Chondrocyte (in vitro differentiated cells): ENCODE measurements around the gene NELFB. TPM values are rescaled to one million over a fixed set of nuclear protein-coding genes. Genes with fewer than 3 reads are reported as not detected.
A peak's percentile ranks its signal among the peaks of the same experiment; 100 is the strongest.

Experiments
- DNase-seq: peaks from one replicate; pipeline ENCODE4 v3.0.0; 2021; ENCODE audit warnings: mixed read lengths, low spot score
- H3K27ac Mint-ChIP-seq: one replicate; pipeline ENCODE4 v1.8.0; 2021; ENCODE audit warnings: mild to moderate bottlenecking, moderate library complexity, mixed read lengths; ENCODE audit not compliant: unreplicated experiment
- H3K27me3 Mint-ChIP-seq: 2 replicates; pipeline ENCODE4 v1.8.0; 2021; ENCODE audit warnings: low read depth, mixed read lengths
- H3K36me3 Mint-ChIP-seq: 2 replicates; pipeline ENCODE4 v1.8.0; 2021; ENCODE audit warnings: low read depth, mixed read lengths
- H3K4me1 Mint-ChIP-seq: 2 replicates; pipeline ENCODE4 v1.8.0; 2021; ENCODE audit warnings: low read depth, mild to moderate bottlenecking, mixed read lengths
- H3K4me3 Mint-ChIP-seq: one replicate; pipeline ENCODE4 v1.8.0; 2021; ENCODE audit warnings: mild to moderate bottlenecking, moderate library complexity, mixed read lengths; ENCODE audit not compliant: unreplicated experiment
- H3K9me3 Mint-ChIP-seq: 2 replicates; pipeline ENCODE4 v1.8.0; 2021; ENCODE audit warnings: low read depth, mixed read lengths
- total RNA-seq: library from RNA; stranded (reverse); gene quantifications from 3 replicates; pipeline ENCODE4 v1.2.1, GENCODE V29; 2021
- TF ChIP-seq, protein P1 (sequence below): fragments of 200-600 bp; sonication (generic); IDR thresholded peaks from 2 replicates; pipeline ENCODE4 v1.5.0; 2021; ENCODE audit warnings: antibody characterized with exemption, mild to moderate bottlenecking, moderate library complexity

Gene NELFB
- total RNA-seq, 1 donor from 2014 or later = 48.0 TPM

DNA sequence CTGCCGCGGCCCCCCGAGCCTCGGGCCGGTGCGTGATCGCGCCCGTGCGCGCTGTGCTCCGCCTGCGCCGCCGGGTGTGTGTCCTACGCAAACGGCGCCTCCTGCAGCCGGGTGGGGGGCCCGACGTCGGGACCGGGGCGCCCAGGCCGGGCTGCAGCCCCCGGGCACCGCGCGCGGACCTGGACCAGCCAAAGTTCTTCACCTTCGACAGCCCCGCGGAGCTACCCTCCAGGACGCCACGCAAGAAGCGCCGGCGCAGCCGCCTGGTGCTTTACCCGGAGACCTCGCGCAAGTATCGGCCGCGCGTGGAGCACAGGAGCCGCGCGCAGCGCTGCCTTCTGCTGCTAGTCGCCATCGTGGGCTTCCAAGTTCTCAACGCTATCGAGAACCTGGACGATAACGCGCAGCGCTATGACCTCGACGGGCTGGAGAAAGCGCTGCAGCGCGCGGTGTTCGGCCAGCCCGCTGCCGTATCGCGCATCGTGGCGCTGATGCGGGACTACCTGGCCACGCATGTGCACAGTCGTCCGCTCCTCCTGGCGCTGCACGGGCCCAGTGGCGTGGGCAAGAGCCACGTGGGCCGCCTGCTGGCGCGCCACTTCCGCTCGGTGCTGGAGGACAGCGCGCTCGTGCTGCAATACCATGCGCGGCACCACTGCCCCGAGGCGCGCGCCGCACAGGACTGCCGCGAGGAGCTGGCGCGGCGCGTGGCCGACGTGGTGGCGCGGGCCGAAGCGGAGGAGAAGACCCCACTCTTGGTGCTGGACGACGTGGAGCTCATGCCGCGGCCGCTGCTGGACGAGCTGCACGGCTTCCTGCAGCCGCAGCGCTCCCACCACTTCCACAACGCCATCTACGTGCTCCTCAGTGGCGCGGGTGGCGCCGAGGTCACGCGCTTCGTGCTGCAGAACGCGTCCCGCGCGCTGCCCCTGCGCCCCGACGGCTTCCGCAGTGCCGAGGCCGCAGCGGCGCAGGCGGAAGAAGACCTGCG is 23.9 kb downstream of the NELFB start:
- Mint-ChIP-seq H3K4me1 (peaks cover 31% of the 10 kb centered on the region), H3K27me3 (no peaks in the 10 kb centered on the region), H3K9me3 (no peaks in the 10 kb centered on the region), H3K36me3 (no peaks in the 10 kb centered on the region), H3K4me3 (no peak overlapping the region), H3K27ac (no peak overlapping the region)
- TF ChIP-seq, protein P1, sequence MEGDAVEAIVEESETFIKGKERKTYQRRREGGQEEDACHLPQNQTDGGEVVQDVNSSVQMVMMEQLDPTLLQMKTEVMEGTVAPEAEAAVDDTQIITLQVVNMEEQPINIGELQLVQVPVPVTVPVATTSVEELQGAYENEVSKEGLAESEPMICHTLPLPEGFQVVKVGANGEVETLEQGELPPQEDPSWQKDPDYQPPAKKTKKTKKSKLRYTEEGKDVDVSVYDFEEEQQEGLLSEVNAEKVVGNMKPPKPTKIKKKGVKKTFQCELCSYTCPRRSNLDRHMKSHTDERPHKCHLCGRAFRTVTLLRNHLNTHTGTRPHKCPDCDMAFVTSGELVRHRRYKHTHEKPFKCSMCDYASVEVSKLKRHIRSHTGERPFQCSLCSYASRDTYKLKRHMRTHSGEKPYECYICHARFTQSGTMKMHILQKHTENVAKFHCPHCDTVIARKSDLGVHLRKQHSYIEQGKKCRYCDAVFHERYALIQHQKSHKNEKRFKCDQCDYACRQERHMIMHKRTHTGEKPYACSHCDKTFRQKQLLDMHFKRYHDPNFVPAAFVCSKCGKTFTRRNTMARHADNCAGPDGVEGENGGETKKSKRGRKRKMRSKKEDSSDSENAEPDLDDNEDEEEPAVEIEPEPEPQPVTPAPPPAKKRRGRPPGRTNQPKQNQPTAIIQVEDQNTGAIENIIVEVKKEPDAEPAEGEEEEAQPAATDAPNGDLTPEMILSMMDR = no peak
- peak; percentile 92 for DNase-seq

DNA sequence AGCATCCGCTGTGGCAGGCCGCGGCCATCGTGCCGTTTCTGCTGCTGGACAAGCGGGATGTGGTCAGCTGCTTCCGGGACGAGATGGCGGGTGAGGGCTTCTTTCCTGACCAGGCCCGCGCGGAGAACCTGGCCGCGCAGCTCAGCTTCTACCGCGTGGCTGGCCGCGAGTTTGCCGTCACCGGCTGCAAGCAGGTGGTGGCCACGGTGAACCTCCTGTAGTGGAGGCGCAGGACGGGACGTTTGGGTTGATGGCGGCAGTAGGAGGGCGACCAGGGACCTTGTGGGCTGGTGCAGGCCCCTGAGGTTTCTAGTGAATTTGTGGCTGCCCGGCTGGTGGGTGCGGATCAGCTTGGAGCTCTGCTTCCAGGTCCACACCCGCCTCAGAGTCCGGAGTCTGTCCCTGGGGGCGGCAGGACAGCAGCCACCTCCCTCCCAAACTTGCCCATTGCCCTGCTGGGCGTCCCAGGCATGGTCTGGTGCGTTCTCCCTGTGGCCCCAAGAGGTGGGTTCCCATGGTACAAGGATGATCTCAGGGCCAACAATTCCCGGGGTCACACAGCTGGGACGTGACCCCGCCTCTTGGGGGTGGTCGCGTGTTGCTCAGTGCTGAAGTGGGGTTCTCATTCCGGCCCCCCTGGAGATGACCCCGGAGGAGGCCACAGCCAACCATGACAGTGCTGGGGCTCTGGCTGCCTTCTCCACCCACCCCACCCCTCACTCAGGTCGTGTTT is 24.8 kb downstream of the NELFB start:
- peak; percentile 93 for DNase-seq
- no peak overlapping the region for H3K27ac Mint-ChIP-seq
- no peaks in the 10 kb centered on the region for H3K9me3 Mint-ChIP-seq
- no peaks in the 10 kb centered on the region for H3K27me3 Mint-ChIP-seq
- TF ChIP-seq, protein P1 = no peak
- H3K4me1 Mint-ChIP-seq = peaks cover 26% of the 10 kb centered on the region
- no peak overlapping the region for H3K4me3 Mint-ChIP-seq
- H3K36me3 Mint-ChIP-seq = no peaks in the 10 kb centered on the region

DNA sequence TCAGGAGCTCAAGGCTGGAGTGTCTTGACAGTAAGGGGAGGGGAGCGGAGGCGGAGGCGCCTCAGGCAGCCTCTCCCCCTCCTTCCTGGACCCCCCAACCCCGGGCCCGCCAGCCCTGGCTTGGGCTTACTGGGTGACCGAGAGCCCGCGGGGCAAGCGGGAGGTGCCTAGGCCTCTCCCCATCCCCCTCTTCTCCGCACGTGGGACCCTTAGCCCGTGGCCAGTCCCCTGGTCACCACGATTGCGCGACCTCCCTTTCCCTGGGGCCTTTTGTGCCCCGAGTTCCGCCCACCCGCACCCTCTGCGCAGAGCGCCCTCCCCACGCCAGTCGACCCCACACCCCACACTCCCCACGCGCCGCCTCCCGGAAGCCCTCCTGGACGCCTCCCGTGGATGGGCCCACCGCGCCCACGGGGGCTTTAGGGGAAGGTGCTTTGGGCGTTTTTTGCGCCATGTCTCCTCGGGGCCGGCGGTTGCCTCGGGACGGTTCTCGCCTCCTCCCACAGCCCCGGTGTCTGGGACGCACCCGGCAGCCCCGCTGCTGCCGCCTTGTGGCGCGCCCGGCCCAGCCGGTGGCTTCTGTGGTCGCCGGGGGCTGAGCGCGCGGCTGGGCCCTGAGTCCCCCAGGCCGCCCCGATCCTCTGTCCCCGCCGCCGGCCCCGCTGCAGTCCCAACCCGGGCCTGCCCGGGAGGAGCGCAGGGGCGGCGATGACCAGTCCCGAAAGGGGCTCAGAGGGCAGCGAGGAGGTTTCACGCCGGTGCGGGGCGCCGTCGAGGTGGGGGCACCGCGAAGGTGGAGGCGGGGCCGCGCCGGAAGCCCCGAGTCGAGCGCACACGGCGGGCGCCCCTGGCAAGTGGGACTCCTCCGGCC is 25.6 kb downstream of the NELFB start:
- H3K9me3 Mint-ChIP-seq = no peaks in the 10 kb centered on the region
- no peaks in the 10 kb centered on the region for H3K27me3 Mint-ChIP-seq
- no peaks in the 10 kb centered on the region for H3K36me3 Mint-ChIP-seq
- peaks cover 19% of the 10 kb centered on the region for H3K4me1 Mint-ChIP-seq
- TF ChIP-seq, protein P1 = peak; percentile 82
- DNase-seq = peak; percentile 94
- H3K27ac Mint-ChIP-seq = no peak overlapping the region
- H3K4me3 Mint-ChIP-seq = no peak overlapping the region

DNA sequence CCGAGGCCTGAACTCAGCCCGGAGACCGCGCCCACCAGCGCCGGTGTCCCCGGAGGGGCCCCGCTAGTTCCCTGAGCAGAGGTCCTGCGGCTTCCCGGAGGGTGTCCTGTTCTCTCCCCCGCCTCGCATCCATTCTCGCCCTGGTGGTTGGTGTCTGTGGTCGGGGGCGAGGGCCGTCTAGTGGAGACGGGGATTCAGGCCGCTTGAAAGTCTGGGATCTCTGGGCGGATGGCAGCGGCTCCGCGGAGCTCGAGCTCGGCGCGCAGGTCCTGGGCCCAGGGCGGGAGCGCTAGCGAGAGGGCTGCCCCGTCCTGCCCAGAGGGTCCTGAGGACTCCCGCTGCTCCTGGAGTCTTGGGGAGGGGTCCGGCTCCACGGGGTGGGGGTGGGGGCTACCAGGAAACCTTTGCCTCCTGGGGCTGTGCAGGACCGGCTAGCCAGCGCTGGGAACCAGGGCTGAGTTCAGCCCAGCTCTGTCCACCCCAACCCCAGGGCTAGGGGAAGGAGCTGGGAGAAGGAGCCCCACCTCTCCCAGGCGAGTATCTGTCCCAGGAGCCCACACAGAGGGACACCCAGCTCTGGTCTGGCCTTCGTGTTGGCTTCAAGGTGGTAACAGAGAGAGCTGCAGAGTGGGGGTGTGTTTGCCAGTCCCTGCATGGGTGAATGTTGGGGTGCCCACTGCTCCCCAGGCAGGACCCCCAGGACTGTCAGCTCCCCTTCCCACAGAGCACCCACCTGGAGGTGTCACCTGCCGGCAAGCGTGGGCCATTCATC is 26.4 kb downstream of the NELFB start:
- no peak overlapping the region for H3K4me3 Mint-ChIP-seq

More for the DNA sequence above, 26.4 kb downstream of the NELFB start:
- TF ChIP-seq, protein P1 = no peak
- Mint-ChIP-seq H3K27ac (no peak overlapping the region), H3K36me3 (no peaks in the 10 kb centered on the region), H3K9me3 (no peaks in the 10 kb centered on the region), H3K4me1 (peaks cover 15% of the 10 kb centered on the region), H3K27me3 (no peaks in the 10 kb centered on the region)
- DNase-seq = no peak
